Osteocyte (in vitro differentiated cells): ENCODE results near the gene ABHD16B. TPM values are rescaled to one million over a fixed set of nuclear protein-coding genes. Genes with fewer than 3 reads are reported as not detected.

Source experiments
- DNase-seq: peaks from one replicate; pipeline ENCODE4 v3.0.0; 2021; ENCODE audit warnings: mixed read lengths; ENCODE audit not compliant: unreplicated experiment; ENCODE audit errors: extremely low spot score
- H3K27ac Mint-ChIP-seq: one replicate; pipeline ENCODE4 v1.8.0; 2021; ENCODE audit warnings: mild to moderate bottlenecking, mixed read lengths; ENCODE audit not compliant: unreplicated experiment
- H3K27me3 Mint-ChIP-seq: one replicate; pipeline ENCODE4 v1.8.0; 2021; ENCODE audit warnings: mixed read lengths; ENCODE audit not compliant: unreplicated experiment
- H3K36me3 Mint-ChIP-seq: one replicate; pipeline ENCODE4 v1.8.0; 2021; ENCODE audit warnings: mixed read lengths; ENCODE audit not compliant: unreplicated experiment
- H3K4me1 Mint-ChIP-seq: one replicate; pipeline ENCODE4 v1.8.0; 2021; ENCODE audit warnings: mixed read lengths; ENCODE audit not compliant: unreplicated experiment
- H3K4me3 Mint-ChIP-seq: one replicate; pipeline ENCODE4 v1.8.0; 2021; ENCODE audit warnings: mild to moderate bottlenecking, moderate library complexity, mixed read lengths; ENCODE audit not compliant: unreplicated experiment
- H3K9me3 Mint-ChIP-seq: one replicate; pipeline ENCODE4 v1.8.0; 2021; ENCODE audit warnings: mixed read lengths; ENCODE audit not compliant: unreplicated experiment
- total RNA-seq: library from RNA; stranded (reverse); gene quantifications from 2 replicates; pipeline ENCODE4 v1.2.1, GENCODE V29; 2021
- TF ChIP-seq, protein P1 (sequence below): fragments of 200-600 bp; sonication (generic); IDR thresholded peaks from 2 replicates; pipeline ENCODE4 v1.5.0; 2021; ENCODE audit warnings: antibody characterized with exemption, mild to moderate bottlenecking, moderate library complexity

Gene ABHD16B
- total RNA-seq, 1 donor from 2014 or later: not detected

DNA sequence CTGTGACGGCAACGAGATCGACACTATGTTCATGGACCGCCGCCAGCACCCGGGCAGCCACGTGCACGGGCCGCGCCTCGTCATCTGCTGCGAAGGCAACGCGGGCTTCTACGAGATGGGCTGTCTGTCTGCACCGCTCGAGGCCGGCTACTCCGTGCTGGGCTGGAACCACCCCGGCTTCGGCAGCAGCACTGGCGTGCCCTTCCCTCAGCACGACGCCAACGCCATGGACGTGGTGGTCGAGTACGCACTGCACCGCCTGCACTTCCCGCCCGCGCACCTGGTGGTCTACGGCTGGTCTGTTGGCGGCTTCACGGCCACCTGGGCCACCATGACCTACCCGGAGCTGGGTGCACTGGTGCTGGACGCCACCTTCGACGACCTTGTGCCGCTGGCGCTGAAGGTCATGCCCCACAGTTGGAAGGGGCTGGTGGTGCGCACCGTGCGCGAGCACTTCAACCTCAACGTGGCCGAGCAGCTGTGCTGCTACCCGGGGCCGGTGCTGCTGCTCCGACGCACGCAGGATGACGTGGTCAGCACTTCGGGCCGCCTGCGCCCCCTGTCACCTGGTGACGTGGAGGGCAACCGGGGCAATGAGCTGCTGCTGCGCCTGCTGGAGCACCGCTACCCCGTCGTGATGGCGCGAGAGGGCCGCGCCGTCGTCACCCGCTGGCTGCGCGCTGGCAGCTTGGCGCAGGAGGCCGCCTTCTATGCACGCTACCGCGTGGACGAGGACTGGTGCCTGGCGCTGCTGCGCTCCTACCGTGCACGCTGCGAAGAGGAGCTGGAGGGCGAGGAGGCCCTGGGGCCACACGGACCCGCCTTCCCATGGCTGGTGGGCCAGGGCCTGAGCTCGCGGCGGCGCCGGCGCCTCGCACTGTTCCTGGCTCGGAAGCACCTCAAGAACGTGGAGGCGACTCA, 943 bp downstream of the ABHD16B start:
- Mint-ChIP-seq H3K36me3 (no peaks in the 10 kb centered on the region), H3K9me3 (no peaks in the 10 kb centered on the region), H3K4me3 (no peak overlapping the region), H3K27me3 (no peaks in the 10 kb centered on the region), H3K27ac (no peak overlapping the region), H3K4me1 (peaks cover 44% of the 10 kb centered on the region)
- TF ChIP-seq, protein P1, sequence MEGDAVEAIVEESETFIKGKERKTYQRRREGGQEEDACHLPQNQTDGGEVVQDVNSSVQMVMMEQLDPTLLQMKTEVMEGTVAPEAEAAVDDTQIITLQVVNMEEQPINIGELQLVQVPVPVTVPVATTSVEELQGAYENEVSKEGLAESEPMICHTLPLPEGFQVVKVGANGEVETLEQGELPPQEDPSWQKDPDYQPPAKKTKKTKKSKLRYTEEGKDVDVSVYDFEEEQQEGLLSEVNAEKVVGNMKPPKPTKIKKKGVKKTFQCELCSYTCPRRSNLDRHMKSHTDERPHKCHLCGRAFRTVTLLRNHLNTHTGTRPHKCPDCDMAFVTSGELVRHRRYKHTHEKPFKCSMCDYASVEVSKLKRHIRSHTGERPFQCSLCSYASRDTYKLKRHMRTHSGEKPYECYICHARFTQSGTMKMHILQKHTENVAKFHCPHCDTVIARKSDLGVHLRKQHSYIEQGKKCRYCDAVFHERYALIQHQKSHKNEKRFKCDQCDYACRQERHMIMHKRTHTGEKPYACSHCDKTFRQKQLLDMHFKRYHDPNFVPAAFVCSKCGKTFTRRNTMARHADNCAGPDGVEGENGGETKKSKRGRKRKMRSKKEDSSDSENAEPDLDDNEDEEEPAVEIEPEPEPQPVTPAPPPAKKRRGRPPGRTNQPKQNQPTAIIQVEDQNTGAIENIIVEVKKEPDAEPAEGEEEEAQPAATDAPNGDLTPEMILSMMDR: no peak
- no peak for DNase-seq

DNA sequence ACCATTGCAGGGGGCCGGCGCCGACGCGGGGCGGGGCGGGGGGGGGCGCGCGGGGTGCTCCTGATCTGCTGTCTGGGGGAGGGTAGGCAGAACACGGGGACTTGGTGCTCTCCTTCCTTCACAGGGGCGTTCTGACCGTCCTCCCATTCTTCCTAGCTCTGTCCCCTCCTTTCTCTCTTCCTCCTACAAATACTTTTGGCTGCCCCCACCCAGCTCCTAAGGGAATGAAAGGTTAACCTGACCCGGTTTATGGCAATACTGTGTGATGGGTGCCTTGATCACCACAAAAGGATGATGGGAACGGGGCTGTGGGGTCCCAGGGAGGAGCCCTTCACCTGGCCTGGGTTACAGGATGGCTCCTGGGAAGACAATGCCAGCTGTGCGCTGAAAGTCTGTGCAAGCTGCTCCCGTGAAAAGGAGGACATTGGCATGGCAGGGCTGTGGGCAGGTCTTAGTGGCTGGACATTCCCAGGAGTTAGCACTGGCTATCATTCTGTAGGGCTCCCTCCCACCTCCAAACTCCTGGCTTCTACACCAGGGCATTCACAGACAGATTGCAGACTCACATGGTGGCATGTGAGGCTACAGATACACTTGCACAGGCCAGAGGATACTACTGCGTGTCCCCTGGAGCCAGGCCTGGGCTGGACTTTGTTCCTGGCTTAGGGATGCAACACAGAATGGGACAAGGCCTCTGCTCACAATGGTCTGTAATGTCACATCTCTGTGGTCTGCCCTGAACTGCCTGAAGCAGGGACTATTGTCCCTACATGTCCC, 1.9 kb downstream of the ABHD16B start:
- peaks cover 2% of the 10 kb centered on the region for H3K36me3 Mint-ChIP-seq
- peaks cover 39% of the 10 kb centered on the region for H3K4me1 Mint-ChIP-seq
- H3K27ac Mint-ChIP-seq: peak overlapping the region; percentile 84
- H3K9me3 Mint-ChIP-seq: no peaks in the 10 kb centered on the region
- TF ChIP-seq, protein P1: no peak
- H3K27me3 Mint-ChIP-seq: no peaks in the 10 kb centered on the region
- peak overlapping the region; percentile 91 for H3K4me3 Mint-ChIP-seq
- DNase-seq: no peak

DNA sequence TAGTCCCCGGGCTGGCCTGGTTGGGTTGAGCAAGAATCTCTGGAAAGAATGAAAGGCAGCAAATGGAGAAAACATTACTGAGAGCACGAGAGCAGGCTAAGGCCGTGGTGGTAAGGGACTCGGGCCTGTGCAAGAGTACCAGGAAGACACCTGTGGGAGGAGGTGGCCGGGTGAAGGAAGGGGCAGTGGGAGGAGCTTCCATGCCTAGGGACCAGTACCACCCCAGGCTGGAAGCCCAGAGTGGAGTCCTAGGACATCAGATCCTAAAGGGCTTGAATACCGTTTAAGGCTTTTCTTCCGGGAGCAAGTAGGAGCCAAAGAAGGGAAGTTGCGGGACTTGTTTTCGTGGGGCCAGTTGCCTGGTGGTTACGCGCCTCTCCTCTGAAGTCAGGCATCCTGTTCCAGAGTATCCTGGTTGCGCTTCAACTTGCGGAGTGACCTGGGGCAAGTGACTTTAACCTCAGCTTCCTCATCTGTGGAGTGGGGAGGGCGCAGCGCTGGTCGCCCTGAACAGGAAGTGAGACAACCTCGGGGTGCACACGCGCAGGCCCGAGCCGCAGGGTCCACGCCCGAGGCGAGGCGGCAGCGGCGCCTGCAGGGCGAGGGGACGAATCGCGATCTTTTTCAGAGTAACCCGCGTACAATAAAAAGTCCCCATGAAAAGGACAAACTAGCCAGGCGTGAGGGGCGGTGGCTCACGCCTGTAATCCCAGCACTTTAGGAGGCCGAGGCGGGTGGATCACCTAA, 2.7 kb downstream of the ABHD16B start:
- no peaks in the 10 kb centered on the region for H3K9me3 Mint-ChIP-seq
- H3K27ac Mint-ChIP-seq: peak overlapping the region; percentile 84
- no peaks in the 10 kb centered on the region for H3K27me3 Mint-ChIP-seq
- peaks cover 4% of the 10 kb centered on the region for H3K36me3 Mint-ChIP-seq
- DNase-seq: no peak
- TF ChIP-seq, protein P1: peak; percentile 68
- H3K4me1 Mint-ChIP-seq: peaks cover 33% of the 10 kb centered on the region
- H3K4me3 Mint-ChIP-seq: peak overlapping the region; percentile 91

DNA sequence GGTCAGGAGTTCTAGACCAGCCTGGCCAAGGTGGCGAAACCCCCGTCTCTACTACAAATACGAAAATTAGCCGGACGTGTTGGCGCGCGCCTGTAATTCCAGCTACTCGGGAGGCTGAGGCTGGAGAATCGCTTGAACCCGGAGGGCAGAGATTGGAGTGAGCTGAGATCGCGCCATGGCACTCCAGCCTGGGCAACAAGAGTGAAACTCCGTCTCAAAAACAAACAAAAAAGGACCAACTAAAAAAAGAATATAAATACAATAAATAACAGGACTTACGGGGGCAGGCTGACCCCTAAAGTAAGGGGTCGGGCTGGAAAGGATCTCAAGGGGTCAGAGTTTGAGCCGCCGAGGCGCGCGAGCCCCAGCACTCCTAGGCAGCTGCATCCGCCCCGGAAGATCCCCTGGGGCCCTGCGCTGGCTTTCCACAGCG, 3.3 kb downstream of the ABHD16B start:
- Mint-ChIP-seq H3K27ac (peak overlapping the region; percentile 84), H3K36me3 (peaks cover 5% of the 10 kb centered on the region), H3K4me1 (peaks cover 27% of the 10 kb centered on the region), H3K27me3 (no peaks in the 10 kb centered on the region), H3K4me3 (peak overlapping the region; percentile 91), H3K9me3 (no peaks in the 10 kb centered on the region)
- DNase-seq: no peak
- TF ChIP-seq, protein P1: no peak
